A549 treated with RU486 at 1 μM for 4 hours (cell line): ENCODE data around the gene PPP2R5E. TPM values are rescaled to one million over a fixed set of nuclear protein-coding genes. Genes with fewer than 3 reads are reported as not detected.

Source experiments
- total RNA-seq: library from RNA; stranded (reverse); fragments of 200-300 nt; extraction: Qiagen RNA extraction; gene quantifications from 5 replicates; pipeline ENCODE4 v1.2.3, GENCODE V29; 2022; ENCODE audit warnings: low read depth

The PPP2R5E gene
- total RNA-seq = 14.4 to 26.8 TPM (median 25.7 TPM) in 5 replicates

GRCh38 chr14:63543000-63543825, at the start of gene PPP2R5E:
TSS of gene PPP2R5E (minus strand) at chr14:63543377. CDS start at chr14:63539685, 3,692 bp downstream.

Other genes starting within 250 kb of the PPP2R5E start
- not detected in 5 replicates for gene GPHB5, start 224.4 kb downstream of the PPP2R5E start, total RNA-seq
- 5.5 to 10.8 TPM (median 10.6 TPM) in 5 replicates for gene WDR89, start 98.5 kb upstream of the PPP2R5E start, total RNA-seq
- 5.9 to 16.9 TPM (median 16.3 TPM) in 5 replicates for gene SGPP1, start 184.7 kb upstream of the PPP2R5E start, total RNA-seq